ENCODE results near the gene FOXL3. TPM values are rescaled to one million over a fixed set of nuclear protein-coding genes. Genes with fewer than 3 reads are reported as not detected.

Gene FOXL3
- total and polyA plus RNA-seq, 2 experiments from 2014 or later, result not detected

- H3K9me2 ChIP-seq (replicated peaks; ENCODE audit: insufficient read depth), result no peaks in the 10 kb centered on the region
- no peak overlapping the region for H3K27ac ChIP-seq
- 89% methylated on average over 14 of the region's 14 CpGs for WGBS (ENCODE audit: low lambda C conversion rate, missing lambda C conversion rate)
- H3K4me3 ChIP-seq, result no peak overlapping the region
- no peak for TF ChIP-seq EZH2 (IDR thresholded peaks at IDR 0.05; ENCODE audit: borderline replicate concordance)
- TF ChIP-seq EZH2phosphoT487 (IDR thresholded peaks at IDR 0.05; ENCODE audit: low read depth, severe bottlenecking, unreplicated experiment), result no peak
- TF ChIP-seq CTCF (IDR thresholded peaks at IDR 0.05; ENCODE audit: poor library complexity), result no peak
- no peaks in the 10 kb centered on the region for H4K20me1 ChIP-seq (ENCODE audit: insufficient read depth, poor library complexity, severe bottlenecking)
- H3K4me1 ChIP-seq (ENCODE audit: insufficient read depth), result peaks cover 13% of the 10 kb centered on the region
- no peak overlapping the region for H3K4me2 ChIP-seq
- H3K79me2 ChIP-seq, result no peaks in the 10 kb centered on the region
- H3K36me3 ChIP-seq (replicated peaks; ENCODE audit: insufficient read depth, low read depth), result no peaks in the 10 kb centered on the region
- DNase-seq (ENCODE audit: low spot score), result no peak
- H2AFZ ChIP-seq, result no peak overlapping the region
- H3K9me3 ChIP-seq (ENCODE audit: low read depth), result no peaks in the 10 kb centered on the region
- no peaks in the 10 kb centered on the region for H3K27me3 ChIP-seq
These were observed 1.3 kb upstream of the FOXL3 start for GRCh38 chr7:288671-289101.

GRCh38 chr7:289209-289755 is 688 bp upstream of the FOXL3 start:
- WGBS (ENCODE audit: low lambda C conversion rate, missing lambda C conversion rate), result 93% methylated on average over 17 of the region's 46 CpGs
- no peak overlapping the region for H2AFZ ChIP-seq
- H3K4me2 ChIP-seq, result no peak overlapping the region

GRCh38 chr7:290554-291372 is 793 bp downstream of the FOXL3 start:
- no peak overlapping the region for H3K4me3 ChIP-seq
- no peak for TF ChIP-seq EZH2 (IDR thresholded peaks at IDR 0.05; ENCODE audit: borderline replicate concordance)
- no peak for TF ChIP-seq EZH2phosphoT487 (IDR thresholded peaks at IDR 0.05; ENCODE audit: low read depth, severe bottlenecking, unreplicated experiment)
- TF ChIP-seq CTCF (IDR thresholded peaks at IDR 0.05; ENCODE audit: poor library complexity), result no peak
- H3K4me2 ChIP-seq, result no peak overlapping the region

More at GRCh38 chr7:289209-289755, 688 bp upstream of the FOXL3 start:
- H3K36me3 ChIP-seq (replicated peaks; ENCODE audit: insufficient read depth, low read depth), result no peaks in the 10 kb centered on the region
- H3K79me2 ChIP-seq, result no peaks in the 10 kb centered on the region
- H3K9me3 ChIP-seq (ENCODE audit: low read depth), result no peaks in the 10 kb centered on the region
- no peaks in the 10 kb centered on the region for H4K20me1 ChIP-seq (ENCODE audit: insufficient read depth, poor library complexity, severe bottlenecking)
- peaks cover 17% of the 10 kb centered on the region for H3K4me1 ChIP-seq (ENCODE audit: insufficient read depth)
- H3K27ac ChIP-seq, result no peak overlapping the region
- no peaks in the 10 kb centered on the region for H3K27me3 ChIP-seq
- H3K4me3 ChIP-seq, result no peak overlapping the region
- DNase-seq (ENCODE audit: low spot score), result no peak
- no peak for TF ChIP-seq EZH2 (IDR thresholded peaks at IDR 0.05; ENCODE audit: borderline replicate concordance)
- no peak for TF ChIP-seq CTCF (IDR thresholded peaks at IDR 0.05; ENCODE audit: poor library complexity)
- TF ChIP-seq EZH2phosphoT487 (IDR thresholded peaks at IDR 0.05; ENCODE audit: low read depth, severe bottlenecking, unreplicated experiment), result no peak
- H3K9me2 ChIP-seq (replicated peaks; ENCODE audit: insufficient read depth), result no peaks in the 10 kb centered on the region

More at GRCh38 chr7:290554-291372, 793 bp downstream of the FOXL3 start:
- Histone ChIP-seq H3K79me2 (no peaks in the 10 kb centered on the region), H3K36me3 (replicated peaks; ENCODE audit: insufficient read depth, low read depth) (no peaks in the 10 kb centered on the region), H3K27ac (no peak overlapping the region), H4K20me1 (ENCODE audit: insufficient read depth, poor library complexity, severe bottlenecking) (no peaks in the 10 kb centered on the region), H3K9me3 (ENCODE audit: low read depth) (no peaks in the 10 kb centered on the region), H3K27me3 (no peaks in the 10 kb centered on the region), H2AFZ (no peak overlapping the region), H3K4me1 (ENCODE audit: insufficient read depth) (peaks cover 7% of the 10 kb centered on the region), H3K9me2 (replicated peaks; ENCODE audit: insufficient read depth) (no peaks in the 10 kb centered on the region)
- WGBS (ENCODE audit: low lambda C conversion rate, missing lambda C conversion rate), result 100% methylated on average over 33 of the region's 102 CpGs
- no peak for DNase-seq (ENCODE audit: low spot score)

All from hepatocyte (in vitro differentiated cells).